HG03064 (cell line): ENCODE results near the gene ZNF664.

Experiments used
- ATAC-seq: cut with Tn5 transposase; IDR thresholded peaks from one replicate; pipeline ENCODE4 v1.9.1; 2021; ENCODE audit warnings: low read depth; ENCODE audit not compliant: unreplicated experiment

The ZNF664 gene

DNA sequence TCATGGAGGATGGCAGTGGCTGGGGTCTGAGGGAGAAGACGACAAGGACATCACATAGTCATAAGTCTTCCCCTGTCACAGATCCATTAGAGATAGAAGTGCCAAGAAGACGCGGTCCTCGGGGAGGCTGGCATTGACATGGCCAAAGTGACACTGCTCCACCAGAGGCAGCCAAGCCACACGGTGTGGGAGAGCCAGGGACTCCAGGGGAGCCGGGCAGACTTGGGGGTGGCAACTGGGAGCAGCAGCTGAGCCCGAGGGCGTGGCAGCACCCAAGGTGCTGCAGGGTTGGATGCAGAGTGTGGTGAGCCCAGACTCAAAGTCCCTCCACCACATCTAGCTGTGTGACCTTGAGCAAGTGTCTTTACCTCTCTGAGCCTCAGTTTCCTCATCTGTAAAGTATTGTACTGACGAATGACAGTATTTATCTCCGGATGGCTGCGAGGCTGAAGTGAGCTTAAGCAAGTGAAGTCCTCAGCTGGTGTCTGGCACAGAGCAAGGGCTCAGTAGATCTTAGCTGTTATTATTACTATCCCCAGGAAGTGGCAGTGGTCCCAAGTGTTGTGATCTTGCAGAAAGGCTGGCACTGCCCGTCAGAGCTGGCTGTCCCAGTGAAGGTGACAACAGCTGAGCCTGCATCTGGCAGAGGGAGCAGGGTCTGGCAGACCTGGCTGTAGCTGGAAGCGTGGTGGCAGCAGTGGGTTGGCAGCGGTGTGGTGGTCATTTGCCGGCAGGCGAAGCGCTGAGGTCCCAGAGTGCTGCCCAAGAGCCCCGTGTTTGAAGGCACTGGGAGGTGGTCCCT lies 54.9 kb downstream of the ZNF664 start:
- no peak for ATAC-seq

DNA sequence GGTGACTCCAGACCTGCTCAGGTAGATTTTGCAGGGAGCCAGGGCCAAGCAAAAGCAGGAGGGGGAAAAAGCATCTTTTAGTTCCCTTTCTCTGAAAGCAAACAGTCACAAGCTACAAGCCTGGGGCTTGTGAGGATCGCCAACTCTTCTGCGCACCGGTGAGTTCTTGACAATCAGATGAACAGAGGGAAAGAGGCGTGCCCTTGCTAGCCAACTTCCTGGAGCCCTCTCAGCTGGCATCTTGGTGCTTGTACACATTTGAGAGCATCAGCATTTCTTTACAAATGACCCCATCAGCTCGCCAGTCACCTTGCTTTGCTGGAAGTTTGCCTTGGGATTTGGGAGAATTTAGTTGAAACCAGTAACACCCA lies 55.5 kb downstream of the ZNF664 start:
- no peak for ATAC-seq

GRCh38 chr12:124030008-124030407 lies 57.0 kb downstream of the ZNF664 start:
- no peak for ATAC-seq

GRCh38 chr12:124030510-124030909 lies 57.5 kb downstream of the ZNF664 start:
- no peak for ATAC-seq

DNA sequence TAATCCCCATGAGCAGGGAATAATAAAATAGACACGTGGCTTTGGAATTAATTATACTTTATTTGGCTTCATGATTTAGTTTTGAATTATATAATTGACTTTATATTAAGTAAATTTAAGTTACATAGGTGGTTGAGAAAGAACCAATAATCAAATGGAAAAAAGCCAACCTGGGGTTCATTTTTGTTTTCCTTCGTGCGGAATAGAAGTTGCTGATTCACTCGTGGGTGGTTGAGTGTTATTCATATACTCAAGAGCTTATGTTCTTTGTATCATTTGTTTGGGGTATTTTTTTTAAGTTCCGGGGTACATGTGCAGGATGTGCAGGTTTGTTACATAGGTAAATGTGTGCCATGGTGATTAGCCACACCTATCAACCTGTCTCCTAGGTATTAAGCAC lies 58.0 kb downstream of the ZNF664 start:
- no peak for ATAC-seq

DNA sequence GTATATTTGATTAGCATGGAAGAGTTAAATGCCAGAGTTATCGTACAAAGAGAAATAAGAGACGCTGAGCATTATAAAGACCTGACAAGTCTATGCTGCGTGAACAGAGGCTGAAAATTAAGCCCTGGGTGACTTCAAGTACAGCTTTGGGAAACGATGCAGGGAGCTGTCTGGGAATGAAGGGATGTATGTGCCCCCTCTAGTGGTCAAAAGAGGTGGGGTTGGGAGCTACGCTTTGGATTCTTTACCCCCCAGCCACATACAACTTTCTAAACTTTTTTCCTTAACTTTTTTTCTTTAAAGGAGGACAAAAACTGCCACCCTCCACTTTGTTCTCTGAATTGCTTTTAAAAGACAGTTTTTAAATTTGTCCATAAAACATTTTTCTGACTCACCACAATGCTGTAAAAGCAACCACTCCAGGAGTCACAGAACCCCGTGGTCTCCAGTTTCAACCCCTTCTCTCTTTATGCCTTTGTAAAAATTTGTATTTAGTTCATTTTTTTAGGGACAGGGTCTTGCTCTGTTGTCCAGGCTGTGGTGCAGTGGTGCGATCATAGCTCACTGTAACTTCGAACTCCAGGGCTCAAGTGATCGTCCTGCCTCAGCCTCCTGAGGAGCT lies 59.4 kb downstream of the ZNF664 start:
- no peak for ATAC-seq

DNA sequence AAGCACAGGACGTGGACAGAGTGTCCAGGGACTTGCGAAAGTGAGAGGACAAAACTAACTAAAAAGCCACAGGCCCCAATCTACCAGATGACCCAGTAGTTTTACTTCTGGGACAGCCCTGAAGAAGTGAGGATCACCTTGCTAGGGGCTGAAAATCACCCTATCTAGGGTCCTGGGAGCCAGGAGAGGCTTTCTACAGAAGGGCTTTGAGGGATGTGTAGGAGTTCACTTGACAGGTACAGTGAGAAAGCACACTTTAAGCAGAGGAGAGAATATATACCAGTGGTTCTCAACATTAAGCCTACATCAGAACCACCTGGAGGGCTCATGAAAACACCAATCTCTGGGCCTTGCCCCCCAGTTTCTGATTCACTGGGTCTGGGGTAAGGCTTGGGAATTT lies 60.8 kb downstream of the ZNF664 start:
- ATAC-seq: no peak

- ATAC-seq: no peak
These were observed 61.3 kb downstream of the ZNF664 start for GRCh38 chr12:124034297-124034696.

- no peak for ATAC-seq
These were observed 62.1 kb downstream of the ZNF664 start for GRCh38 chr12:124035163-124035562.

DNA sequence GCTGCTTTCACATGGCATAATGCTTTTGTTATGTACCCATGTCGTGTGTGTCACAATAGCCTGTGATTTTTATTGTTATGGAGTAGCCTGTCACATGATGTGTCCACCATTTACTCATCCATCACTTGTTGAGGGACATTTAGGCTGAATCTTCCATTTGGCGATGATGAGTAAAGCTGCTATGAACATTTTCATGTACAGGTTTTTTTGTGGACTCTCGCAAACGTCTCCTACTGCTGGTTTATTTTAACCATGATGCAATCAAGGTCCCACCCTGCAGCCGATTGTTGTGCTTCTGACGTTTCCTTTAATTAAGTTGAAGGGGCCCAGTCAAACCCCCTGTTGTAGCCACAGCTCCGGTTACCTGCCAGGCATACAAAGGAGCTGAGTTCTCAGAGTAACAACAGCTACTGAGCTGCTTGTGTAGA lies 63.2 kb downstream of the ZNF664 start:
- ATAC-seq: no peak

DNA sequence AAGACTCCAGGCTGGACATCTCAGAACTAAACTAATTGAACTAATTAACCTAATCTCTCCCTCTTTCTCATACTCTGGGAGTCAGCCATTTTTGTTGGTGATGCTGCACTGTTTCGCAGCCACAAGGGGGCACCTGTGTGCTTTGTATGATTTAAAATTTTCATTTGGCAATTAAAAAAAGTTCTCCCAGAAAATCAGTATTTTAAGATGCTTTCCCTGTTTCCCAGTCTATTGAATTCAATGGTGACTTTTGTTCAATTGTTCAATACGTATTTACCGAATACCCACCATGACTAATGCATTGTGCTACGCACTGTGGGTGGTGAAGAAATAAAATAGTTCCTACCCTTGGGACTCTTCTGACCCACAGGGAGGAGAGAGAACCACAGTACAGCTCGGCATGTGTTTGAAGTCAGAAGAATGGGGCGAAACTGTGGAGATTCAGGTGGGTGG lies 63.7 kb downstream of the ZNF664 start:
- ATAC-seq: no peak

GRCh38 chr12:124037331-124037730 lies 64.3 kb downstream of the ZNF664 start:
- ATAC-seq: no peak

DNA sequence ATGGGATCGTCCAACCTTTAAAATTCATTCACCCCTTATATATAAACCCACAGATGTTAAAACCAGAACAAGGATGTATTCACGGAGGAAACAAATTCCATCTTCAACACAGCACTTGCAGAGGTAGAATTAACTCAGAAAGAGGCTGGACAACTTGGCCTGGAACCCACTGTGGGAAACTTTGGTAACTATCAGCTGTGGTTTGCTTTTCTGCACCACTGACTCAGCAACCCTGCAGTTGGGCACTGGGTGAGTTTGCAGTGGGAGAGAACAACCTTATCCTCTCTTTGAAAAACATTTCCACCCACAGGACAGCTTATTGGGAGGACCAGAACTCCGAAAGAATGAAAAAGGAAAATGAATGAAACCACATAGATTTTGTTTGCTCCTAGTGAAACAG lies 66.3 kb downstream of the ZNF664 start:
- no peak for ATAC-seq

GRCh38 chr12:124040291-124040690 lies 67.3 kb downstream of the ZNF664 start:
- ATAC-seq: no peak

GRCh38 chr12:124040737-124041136 lies 67.7 kb downstream of the ZNF664 start:
- ATAC-seq: no peak

DNA sequence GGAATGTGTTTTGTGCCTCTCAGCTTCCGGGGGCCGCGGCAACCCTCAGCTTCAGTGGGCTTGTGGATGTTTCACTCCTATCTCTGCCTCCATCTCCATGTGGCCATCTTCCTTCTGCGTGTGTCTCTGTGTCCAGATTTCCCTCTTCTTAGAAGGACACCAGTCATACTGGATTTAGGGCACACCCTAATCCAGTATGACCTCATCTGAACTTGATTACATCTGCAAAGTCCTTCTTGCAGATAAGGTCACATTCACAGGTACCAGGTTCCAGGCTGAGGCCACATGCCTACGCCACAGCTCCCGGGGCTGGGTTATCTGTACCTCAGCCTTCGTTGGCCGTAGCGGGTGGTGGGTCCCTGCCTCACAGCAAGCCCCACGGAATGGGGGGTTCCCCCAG lies 68.9 kb downstream of the ZNF664 start:
- ATAC-seq: no peak

DNA sequence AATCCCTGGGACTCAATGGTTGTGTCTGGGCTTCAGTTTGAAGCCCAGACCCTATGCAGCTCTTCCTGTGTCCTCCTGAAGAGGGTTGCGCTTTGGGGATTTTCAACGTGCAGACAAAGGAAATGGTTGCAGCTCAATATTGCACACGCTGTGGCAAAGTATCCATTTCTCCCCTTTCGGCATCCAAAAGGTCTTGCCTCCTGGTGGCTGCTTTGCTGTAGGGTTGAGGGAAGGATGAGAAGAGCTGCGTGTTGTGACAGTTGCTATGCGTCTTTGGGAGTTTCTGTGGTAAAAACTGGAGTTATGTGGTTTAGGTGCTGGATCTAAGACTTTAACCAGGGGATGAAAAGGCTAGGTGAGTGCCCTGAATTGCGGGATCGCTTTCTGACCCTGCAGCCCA lies 71.0 kb downstream of the ZNF664 start:
- ATAC-seq: no peak

DNA sequence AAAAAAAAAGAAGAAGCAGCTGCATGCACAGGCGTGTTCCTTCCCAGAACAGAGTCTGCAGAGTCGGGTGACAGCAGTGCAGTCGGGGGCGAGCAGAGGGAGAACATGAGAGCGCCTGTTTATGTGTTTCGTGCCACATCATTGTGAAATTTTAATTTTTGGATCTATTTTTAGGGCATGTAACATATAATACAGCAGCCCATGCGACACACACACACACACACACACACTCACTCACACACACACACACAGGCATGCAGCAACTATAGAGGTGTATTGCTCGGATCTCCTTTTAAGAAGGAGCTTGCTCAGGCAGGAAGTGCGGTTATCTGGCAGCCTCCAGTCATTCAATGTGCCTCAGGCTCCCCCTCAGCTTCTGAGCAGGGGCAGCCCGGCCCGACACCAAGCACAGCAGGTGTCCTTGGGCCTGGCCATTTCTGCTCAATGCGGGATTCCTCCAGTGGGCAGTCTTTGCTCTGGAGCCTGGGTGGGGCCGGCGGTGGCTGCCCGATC lies 71.8 kb downstream of the ZNF664 start:
- no peak for ATAC-seq

DNA sequence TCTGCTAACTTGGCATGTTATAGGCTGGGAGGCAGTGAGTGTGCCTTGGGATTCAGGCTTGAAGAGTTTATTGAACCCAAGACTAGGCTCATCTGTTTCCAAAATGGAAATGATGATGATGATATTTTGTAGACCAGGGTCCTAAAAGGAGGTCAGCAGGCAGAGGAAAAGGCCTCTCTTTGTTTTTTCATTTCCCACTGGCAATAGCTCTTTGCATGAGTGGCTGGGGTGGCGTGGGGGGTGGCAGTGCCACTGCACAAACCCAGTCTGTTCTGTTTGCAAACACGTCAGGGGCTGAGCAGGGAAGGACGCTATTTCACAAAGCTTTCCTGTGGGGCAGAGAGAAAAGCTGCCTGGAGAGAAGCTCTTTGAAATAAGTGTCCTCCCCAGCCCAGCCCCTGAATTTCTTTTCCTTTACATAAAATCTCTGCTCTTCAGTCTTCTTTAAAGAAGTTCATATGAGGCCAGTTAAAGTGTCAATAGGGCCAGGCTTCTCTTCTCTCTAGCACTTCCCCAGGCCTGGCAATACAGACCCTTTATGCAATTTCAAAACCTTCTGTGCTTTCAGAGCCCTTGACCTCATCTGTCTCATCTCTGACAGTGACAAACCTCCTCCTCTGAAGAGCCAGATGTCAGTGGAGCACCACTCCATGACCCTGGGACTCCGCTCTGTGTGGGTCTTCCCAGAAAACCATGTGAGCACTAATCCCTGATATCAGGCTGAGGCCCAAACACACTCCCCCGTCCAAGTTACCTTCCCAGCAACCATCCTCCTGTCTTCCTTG lies 72.8 kb downstream of the ZNF664 start:
- no peak for ATAC-seq

GRCh38 chr12:124046456-124046740 lies 73.4 kb downstream of the ZNF664 start:
- no peak for ATAC-seq

- ATAC-seq: no peak
These were observed 74.1 kb downstream of the ZNF664 start for GRCh38 chr12:124047045-124047566.
